ENCODE measurements around the gene MOV10. TPM values are rescaled to one million over a fixed set of nuclear protein-coding genes. Genes with fewer than 3 reads are reported as not detected.

The MOV10 gene
- polyA plus RNA-seq, 4 donors: 60.8 to 87.7 (median 70.4) TPM

GRCh38 chr1:112673592-112674439, 643 bp upstream of the MOV10 start:
- DNase-seq (ENCODE audit: low read depth in 4 of 4, low spot score in 2 of 4): peak; percentile 24 to 59 (median 46)

- peak; percentile 40 to 55 (median 52) for DNase-seq (ENCODE audit: low read depth in 4 of 4, low spot score in 2 of 4)
These were observed 698 bp downstream of the MOV10 start for GRCh38 chr1:112674986-112675727.

- DNase-seq (ENCODE audit: low read depth in 4 of 4, low spot score in 2 of 4): no peak
These were observed 1.4 kb downstream of the MOV10 start for GRCh38 chr1:112675728-112676381.

- DNase-seq (ENCODE audit: low read depth in 4 of 4, low spot score in 2 of 4): no peak
These were observed 2.1 kb downstream of the MOV10 start for GRCh38 chr1:112676543-112676942.

- no peak for DNase-seq (ENCODE audit: low read depth in 4 of 4, low spot score in 2 of 4)
These were observed 3.0 kb downstream of the MOV10 start for GRCh38 chr1:112677501-112677900.

- no peak for DNase-seq (ENCODE audit: low read depth in 4 of 4, low spot score in 2 of 4)
These were observed 4.1 kb downstream of the MOV10 start for GRCh38 chr1:112678605-112679004.

- no peak for DNase-seq (ENCODE audit: low read depth in 4 of 4, low spot score in 2 of 4)
These were observed 11.5 kb downstream of the MOV10 start for GRCh38 chr1:112685913-112686312.

- no peak for DNase-seq (ENCODE audit: low read depth in 4 of 4, low spot score in 2 of 4)
These were observed 12.0 kb downstream of the MOV10 start for GRCh38 chr1:112686417-112686816.

GRCh38 chr1:112686835-112687234, 12.4 kb downstream of the MOV10 start:
- no peak for DNase-seq (ENCODE audit: low read depth in 4 of 4, low spot score in 2 of 4)

GRCh38 chr1:112687361-112687760, 12.9 kb downstream of the MOV10 start:
- DNase-seq (ENCODE audit: low read depth in 4 of 4, low spot score in 2 of 4): no peak

- DNase-seq (ENCODE audit: low read depth in 4 of 4, low spot score in 2 of 4): no peak
These were observed 13.5 kb downstream of the MOV10 start for GRCh38 chr1:112687785-112688496.

GRCh38 chr1:112688781-112689193, 14.3 kb downstream of the MOV10 start:
- no peak for DNase-seq (ENCODE audit: low read depth in 4 of 4, low spot score in 2 of 4)

GRCh38 chr1:112689196-112689841, 14.9 kb downstream of the MOV10 start:
- no peak for DNase-seq (ENCODE audit: low read depth in 4 of 4, low spot score in 2 of 4)

GRCh38 chr1:112689842-112690237, 15.4 kb downstream of the MOV10 start:
- DNase-seq (ENCODE audit: low read depth in 4 of 4, low spot score in 2 of 4): no peak

- no peak for DNase-seq (ENCODE audit: low read depth in 4 of 4, low spot score in 2 of 4)
These were observed 18.2 kb downstream of the MOV10 start for GRCh38 chr1:112692681-112693080.

- no peak for DNase-seq (ENCODE audit: low read depth in 4 of 4, low spot score in 2 of 4)
These were observed 19.4 kb downstream of the MOV10 start for GRCh38 chr1:112693821-112694220.

GRCh38 chr1:112694363-112694929, 20.0 kb downstream of the MOV10 start:
- no peak for DNase-seq (ENCODE audit: low read depth in 4 of 4, low spot score in 2 of 4)

- DNase-seq (ENCODE audit: low read depth in 4 of 4, low spot score in 2 of 4): no peak
These were observed 20.8 kb downstream of the MOV10 start for GRCh38 chr1:112695276-112695675.

- DNase-seq (ENCODE audit: low read depth in 4 of 4, low spot score in 2 of 4): no peak
These were observed 22.3 kb downstream of the MOV10 start for GRCh38 chr1:112696578-112697314.
